Esophagus muscularis mucosa (tissue), 4 donors: ENCODE data around the gene NTN1. TPM values are rescaled to one million over a fixed set of nuclear protein-coding genes. Genes with fewer than 3 reads are reported as not detected.

Experiments used
- DNase-seq: peaks from one replicate; pipeline ENCODE4 v3.0.0-alpha.2; 2017; ENCODE audit errors: extremely low spot score
- H3K27ac ChIP-seq, 4 donors: fragments of 200-600 bp; sonication (generic); replicated peaks in 1 of 4; 1 replicate in 3 of 4; 2 replicates in 1 of 4; pipeline ENCODE4 v1.5.1; 2016 to 2019; ENCODE audit warnings: mild to moderate bottlenecking in 1 of 4
- H3K27me3 ChIP-seq, 4 donors: fragments of 200-600 bp; sonication (generic); one replicate each; pipeline versions ENCODE4 v1.5.1 to v1.6.0; 2016 to 2019
- H3K36me3 ChIP-seq, 4 donors: fragments of 200-600 bp; sonication (generic); one replicate each; pipeline ENCODE4 v1.5.1; 2016 to 2019
- H3K4me1 ChIP-seq, 4 donors: fragments of 200-600 bp; sonication (generic); one replicate each; pipeline ENCODE4 v1.5.1; 2016 to 2019
- H3K4me3 ChIP-seq, 4 donors: fragments of 200-600 bp; sonication (generic); 1 replicate in 2 of 4; 2 replicates in 2 of 4; pipeline ENCODE4 v1.5.1; 2016 to 2019; ENCODE audit warnings: mild to moderate bottlenecking in 4 of 4, moderate library complexity in 1 of 4
- H3K9me3 ChIP-seq, 4 donors: fragments of 200-600 bp; sonication (generic); 1 replicate in 3 of 4; 2 replicates in 1 of 4; pipeline ENCODE4 v1.5.1; 2016 to 2019
- EP300 ChIP-seq: sonication (generic); formaldehyde crosslinking; IDR thresholded peaks from one replicate; pipeline ENCODE4 v1.6.1; 2017; ENCODE audit warnings: antibody characterized with exemption
- POLR2A ChIP-seq: fragments of 450-650 bp; IDR thresholded peaks from one replicate; pipeline ENCODE4 v1.6.1; 2017; ENCODE audit warnings: antibody characterized with exemption, moderate library complexity, mild to moderate bottlenecking, low read depth
- POLR2AphosphoS5 ChIP-seq, 2 donors: sonication (generic); formaldehyde crosslinking; IDR thresholded peaks; one replicate each; pipeline ENCODE4 v1.6.1; 2017; ENCODE audit warnings: antibody characterized with exemption in 2 of 2
- WGBS: methylation state at CpG from one replicate; pipeline ENCODE4 v1.1.5; 2018; 5-methylcytosine and 5-hydroxymethylcytosine counted together
- intact Hi-C: fragments of 100-400 bp; cut with DNase I; formaldehyde crosslinking; loops from one replicate; pipeline ENCODE4 v1.15.1; 2023
- total RNA-seq, 4 donors: library from RNA; depleted of rRNA; stranded (reverse); fragments of >200 nt; gene quantifications; one replicate each; pipeline versions ENCODE4 v1.1.0 to v1.2.1, GENCODE V29; 2016
- TF ChIP-seq, protein P1 (sequence below), 3 experiments: fragments of 200-600 bp in 2 of 3; fragments of 450-650 bp in 1 of 3; sonication (generic) in 2 of 3; IDR thresholded peaks; one replicate each; pipeline ENCODE4 v1.5.1; 2017 to 2019; ENCODE audit warnings: antibody characterized with exemption in 3 of 3, mild to moderate bottlenecking in 2 of 3, moderate library complexity in 1 of 3

The NTN1 gene
- total RNA-seq, 4 donors from 2014 or later, result 69.3 to 179 (median 117) TPM

DNA sequence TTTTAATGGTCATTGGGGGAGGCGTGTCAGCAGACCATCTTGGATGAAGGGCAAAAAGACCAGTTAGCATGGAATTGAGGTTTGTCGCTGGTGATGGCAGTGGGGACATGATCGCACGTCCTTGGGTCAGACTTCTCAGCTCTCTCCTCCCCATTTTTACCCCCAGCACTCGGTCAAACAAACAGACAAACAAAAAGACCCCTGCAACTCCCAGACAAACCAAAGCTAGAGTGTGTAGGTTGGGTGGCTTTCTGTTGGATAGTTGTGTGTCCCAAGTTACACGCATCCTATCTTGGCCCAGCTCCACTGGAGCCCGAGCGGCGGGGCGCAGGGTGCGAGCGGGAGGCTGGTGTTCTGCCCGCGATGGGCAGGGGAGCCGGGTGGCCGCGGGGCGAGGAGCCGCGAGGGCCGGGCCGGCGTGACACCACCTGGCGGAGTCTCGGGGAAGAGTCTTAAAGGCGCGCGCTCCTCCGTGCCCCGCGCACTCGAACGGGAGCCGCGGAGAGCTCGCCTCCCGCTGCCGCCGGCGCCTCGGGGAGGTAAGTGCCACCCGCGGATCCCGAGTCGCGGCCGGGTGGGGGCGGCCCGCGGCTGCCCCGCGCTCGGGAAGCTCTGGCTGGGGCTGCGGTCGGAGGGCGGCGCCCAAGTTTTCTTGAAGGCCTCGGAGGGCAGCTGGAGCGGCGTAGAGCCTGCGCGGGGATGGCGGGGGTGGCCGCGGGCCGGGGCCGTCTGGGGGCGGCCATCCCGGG is 18.5 kb upstream of the NTN1 start:
- peak overlapping the region; percentile 68 to 79 (median 76) for H3K27ac ChIP-seq
- no peaks in the 10 kb centered on the region for H3K36me3 ChIP-seq
- H3K9me3 ChIP-seq, result no peaks in the 10 kb centered on the region
- TF ChIP-seq EP300, result no peak
- TF ChIP-seq, protein P1, sequence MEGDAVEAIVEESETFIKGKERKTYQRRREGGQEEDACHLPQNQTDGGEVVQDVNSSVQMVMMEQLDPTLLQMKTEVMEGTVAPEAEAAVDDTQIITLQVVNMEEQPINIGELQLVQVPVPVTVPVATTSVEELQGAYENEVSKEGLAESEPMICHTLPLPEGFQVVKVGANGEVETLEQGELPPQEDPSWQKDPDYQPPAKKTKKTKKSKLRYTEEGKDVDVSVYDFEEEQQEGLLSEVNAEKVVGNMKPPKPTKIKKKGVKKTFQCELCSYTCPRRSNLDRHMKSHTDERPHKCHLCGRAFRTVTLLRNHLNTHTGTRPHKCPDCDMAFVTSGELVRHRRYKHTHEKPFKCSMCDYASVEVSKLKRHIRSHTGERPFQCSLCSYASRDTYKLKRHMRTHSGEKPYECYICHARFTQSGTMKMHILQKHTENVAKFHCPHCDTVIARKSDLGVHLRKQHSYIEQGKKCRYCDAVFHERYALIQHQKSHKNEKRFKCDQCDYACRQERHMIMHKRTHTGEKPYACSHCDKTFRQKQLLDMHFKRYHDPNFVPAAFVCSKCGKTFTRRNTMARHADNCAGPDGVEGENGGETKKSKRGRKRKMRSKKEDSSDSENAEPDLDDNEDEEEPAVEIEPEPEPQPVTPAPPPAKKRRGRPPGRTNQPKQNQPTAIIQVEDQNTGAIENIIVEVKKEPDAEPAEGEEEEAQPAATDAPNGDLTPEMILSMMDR (IDR thresholded peaks at IDR 0.05), result peak; percentile 40 to 70 (median 42)
- peak; percentile 20 to 59 for TF ChIP-seq POLR2AphosphoS5 (IDR thresholded peaks at IDR 0.05)
- no peak for TF ChIP-seq POLR2A
- no peak for DNase-seq
- H3K4me3 ChIP-seq, result peak overlapping the region; percentile 69 to 79 (median 74)
- H3K4me1 ChIP-seq, result peaks cover 14 to 45% (median 45%) of the 10 kb centered on the region in 4 donors
- intact Hi-C loops, result loop anchor here (5.0 kb wide), 1 partner anchor 290 kb away; no protein-coding TSS in a partner anchor
- WGBS, result 14% methylated on average over 12 of the region's 69 CpGs
- peaks cover 0 to 21% (median 1%) of the 10 kb centered on the region in 4 donors for H3K27me3 ChIP-seq

DNA sequence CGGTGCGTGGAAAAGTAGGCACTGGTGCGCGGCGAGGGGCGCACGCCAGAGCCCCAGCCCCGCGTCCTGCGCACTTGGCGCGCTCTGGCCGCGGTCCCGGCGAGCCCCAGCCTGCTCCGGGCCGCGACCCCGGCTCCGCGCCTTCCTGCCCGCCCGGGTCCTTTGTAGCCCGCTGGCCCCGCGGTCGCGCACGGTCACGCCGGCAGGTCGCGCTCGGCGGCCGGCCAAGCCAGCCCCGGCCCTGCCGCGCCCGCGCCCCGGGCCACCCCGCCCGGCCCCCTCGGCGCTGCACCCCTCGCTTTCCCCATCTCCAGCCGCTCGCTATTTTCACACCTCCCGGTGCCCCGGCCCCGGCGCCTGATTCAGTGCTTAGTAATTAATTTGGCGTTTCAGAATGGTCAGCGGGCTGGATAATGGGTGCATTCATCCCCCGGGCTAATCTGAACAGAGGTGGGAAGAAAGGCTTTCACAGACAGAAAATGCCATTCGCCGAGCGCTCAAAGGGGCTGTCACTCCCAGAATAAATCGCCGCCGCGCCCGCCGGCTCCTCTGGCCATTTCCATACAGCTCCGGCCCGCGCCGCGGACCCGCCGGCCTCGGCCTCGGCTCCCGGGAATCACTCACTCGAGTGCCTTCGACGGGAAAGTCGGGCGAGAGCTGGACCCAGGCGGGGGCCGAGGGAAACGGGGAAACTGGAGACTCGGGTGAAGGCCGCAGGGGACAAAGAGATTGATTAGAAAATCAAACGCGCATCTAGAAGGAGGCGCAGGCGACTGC is 17.8 kb upstream of the NTN1 start:
- Histone ChIP-seq H3K4me1 (peaks cover 14 to 45% (median 43%) of the 10 kb centered on the region in 4 donors), H3K4me3 (peak overlapping the region; percentile 69 to 79 (median 74)), H3K27me3 (peaks cover 0 to 21% (median 1%) of the 10 kb centered on the region in 4 donors), H3K36me3 (no peaks in the 10 kb centered on the region), H3K27ac (peak overlapping the region; percentile 68 to 79 (median 76)), H3K9me3 (no peaks in the 10 kb centered on the region)
- no peak for DNase-seq
- intact Hi-C loops, result loop anchor here (5.0 kb wide), 1 partner anchor 289 kb away; no protein-coding TSS in a partner anchor
- WGBS, result 12% methylated on average over 47 of the region's 90 CpGs
- TF ChIP-seq POLR2A (no peak), POLR2AphosphoS5 (IDR thresholded peaks at IDR 0.05) (no peak), EP300 (no peak)
- TF ChIP-seq, protein P1 (IDR thresholded peaks at IDR 0.05), result no peak

DNA sequence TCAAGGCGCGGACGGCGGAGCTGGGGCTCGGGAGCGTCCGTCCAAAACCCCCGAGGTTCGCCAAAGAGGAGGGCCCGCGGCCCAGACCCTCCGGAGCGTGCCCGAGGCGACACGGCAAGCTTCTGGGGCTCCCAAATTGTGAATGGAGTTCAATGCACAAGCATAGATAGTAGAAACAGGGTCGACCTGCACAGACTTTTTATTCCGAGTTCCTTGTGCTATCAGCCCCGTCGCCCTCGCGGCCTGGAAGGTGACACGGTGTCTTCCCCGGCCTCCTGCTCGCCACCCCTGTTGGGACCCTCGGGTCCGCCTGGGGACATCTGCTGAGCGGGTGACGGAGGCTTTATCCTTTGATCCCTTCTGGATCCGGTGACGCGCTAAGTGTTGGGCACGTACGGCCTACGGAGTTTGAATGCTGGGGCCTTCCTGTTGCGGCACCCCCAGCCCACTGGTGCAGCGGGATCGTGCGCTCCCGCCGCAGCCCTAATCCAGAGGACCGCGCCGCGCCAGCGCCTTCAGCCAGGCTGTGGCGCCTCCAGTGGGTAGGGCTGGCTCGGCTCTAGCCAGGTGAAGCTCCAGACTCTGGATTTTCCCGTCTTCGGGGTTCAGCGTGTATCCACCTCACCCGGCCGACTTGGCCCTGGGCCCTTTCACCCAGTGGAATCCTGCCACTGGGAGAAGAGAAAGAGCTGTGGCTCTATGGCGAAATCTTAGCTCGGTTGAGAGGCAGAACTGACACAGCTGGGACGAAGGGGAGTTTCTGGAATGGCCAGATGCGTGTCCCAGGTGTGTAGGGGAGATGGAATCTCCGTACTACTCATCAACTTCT is 17.0 kb upstream of the NTN1 start:
- H3K4me1 ChIP-seq, result peaks cover 14 to 45% (median 43%) of the 10 kb centered on the region in 4 donors
- peak overlapping the region in 2 of 4 donors; percentile 76 to 79 for H3K27ac ChIP-seq
- peak overlapping the region; percentile 69 to 79 (median 74) for H3K4me3 ChIP-seq
- H3K9me3 ChIP-seq, result no peaks in the 10 kb centered on the region
- H3K36me3 ChIP-seq, result no peaks in the 10 kb centered on the region
- H3K27me3 ChIP-seq, result peaks cover 0 to 21% (median 1%) of the 10 kb centered on the region in 4 donors
- TF ChIP-seq POLR2AphosphoS5 (IDR thresholded peaks at IDR 0.05) (no peak), POLR2A (no peak), EP300 (no peak)
- TF ChIP-seq, protein P1 (IDR thresholded peaks at IDR 0.05), result no peak
- intact Hi-C loops, result loop anchor here (5.0 kb wide), 1 partner anchor 288 kb away; no protein-coding TSS in a partner anchor
- DNase-seq, result no peak
- 71% methylated on average over 56 of the region's 58 CpGs for WGBS

GRCh38 chr17:9004961-9005285 is 16.4 kb upstream of the NTN1 start:
- Histone ChIP-seq H3K36me3 (no peaks in the 10 kb centered on the region), H3K27ac (no peak overlapping the region), H3K4me1 (peaks cover 14 to 48% (median 43%) of the 10 kb centered on the region in 4 donors), H3K9me3 (no peaks in the 10 kb centered on the region), H3K4me3 (no peak overlapping the region), H3K27me3 (peaks cover 0 to 21% (median 1%) of the 10 kb centered on the region in 4 donors)
- 78% methylated on average over 6 of the region's 6 CpGs for WGBS
- intact Hi-C loops, result loop anchor here (5.0 kb wide), 1 partner anchor 287 kb away; no protein-coding TSS in a partner anchor
- DNase-seq, result no peak
- TF ChIP-seq, protein P1 (IDR thresholded peaks at IDR 0.05), result no peak
- no peak for TF ChIP-seq EP300
- TF ChIP-seq POLR2AphosphoS5 (IDR thresholded peaks at IDR 0.05), result no peak
- no peak for TF ChIP-seq POLR2A
